Progenitor cell of endocrine pancreas (in vitro differentiated cells): ENCODE results near the gene HLCS. TPM values are rescaled to one million over a fixed set of nuclear protein-coding genes. Genes with fewer than 3 reads are reported as not detected.

ENCODE experiments used
- DNase-seq: peaks from one replicate; pipeline ENCODE4 v3.0.0; 2021; ENCODE audit warnings: low spot score; ENCODE audit not compliant: unreplicated experiment
- H3K27ac Mint-ChIP-seq: 2 replicates; pipeline ENCODE4 v1.8.0; 2021; ENCODE audit warnings: mild to moderate bottlenecking, moderate library complexity, mixed read lengths
- H3K27me3 Mint-ChIP-seq: 2 replicates; pipeline ENCODE4 v1.8.0; 2021; ENCODE audit warnings: mixed read lengths
- H3K36me3 Mint-ChIP-seq: 2 replicates; pipeline ENCODE4 v1.8.0; 2022; ENCODE audit warnings: mixed read lengths; ENCODE audit not compliant: insufficient read depth
- H3K4me1 Mint-ChIP-seq: 2 replicates; pipeline ENCODE4 v1.8.0; 2021; ENCODE audit warnings: low read depth, mixed read lengths
- H3K4me3 Mint-ChIP-seq: 2 replicates; pipeline ENCODE4 v1.8.0; 2021; ENCODE audit warnings: low read depth, mild to moderate bottlenecking, moderate library complexity, mixed read lengths
- H3K9me3 Mint-ChIP-seq: 2 replicates; pipeline ENCODE4 v1.8.0; 2021; ENCODE audit warnings: low read depth, mixed read lengths
- total RNA-seq: library from RNA; stranded (reverse); gene quantifications from 2 replicates; pipeline ENCODE4 v1.2.1, GENCODE V29; 2021
- TF ChIP-seq, protein P1 (sequence below): fragments of 200-600 bp; sonication (generic); IDR thresholded peaks from one replicate; pipeline ENCODE4 v1.5.0; 2021; ENCODE audit warnings: antibody characterized with exemption, mild to moderate bottlenecking; ENCODE audit not compliant: unreplicated experiment

HLCS gene
- total RNA-seq, 1 donor from 2014 or later = 34.3 TPM

- H3K4me3 Mint-ChIP-seq = no peak overlapping the region
- H3K27me3 Mint-ChIP-seq = no peaks in the 10 kb centered on the region
- no peak overlapping the region for H3K27ac Mint-ChIP-seq
- DNase-seq = no peak
- H3K36me3 Mint-ChIP-seq = peaks cover 3% of the 10 kb centered on the region
- TF ChIP-seq, protein P1, sequence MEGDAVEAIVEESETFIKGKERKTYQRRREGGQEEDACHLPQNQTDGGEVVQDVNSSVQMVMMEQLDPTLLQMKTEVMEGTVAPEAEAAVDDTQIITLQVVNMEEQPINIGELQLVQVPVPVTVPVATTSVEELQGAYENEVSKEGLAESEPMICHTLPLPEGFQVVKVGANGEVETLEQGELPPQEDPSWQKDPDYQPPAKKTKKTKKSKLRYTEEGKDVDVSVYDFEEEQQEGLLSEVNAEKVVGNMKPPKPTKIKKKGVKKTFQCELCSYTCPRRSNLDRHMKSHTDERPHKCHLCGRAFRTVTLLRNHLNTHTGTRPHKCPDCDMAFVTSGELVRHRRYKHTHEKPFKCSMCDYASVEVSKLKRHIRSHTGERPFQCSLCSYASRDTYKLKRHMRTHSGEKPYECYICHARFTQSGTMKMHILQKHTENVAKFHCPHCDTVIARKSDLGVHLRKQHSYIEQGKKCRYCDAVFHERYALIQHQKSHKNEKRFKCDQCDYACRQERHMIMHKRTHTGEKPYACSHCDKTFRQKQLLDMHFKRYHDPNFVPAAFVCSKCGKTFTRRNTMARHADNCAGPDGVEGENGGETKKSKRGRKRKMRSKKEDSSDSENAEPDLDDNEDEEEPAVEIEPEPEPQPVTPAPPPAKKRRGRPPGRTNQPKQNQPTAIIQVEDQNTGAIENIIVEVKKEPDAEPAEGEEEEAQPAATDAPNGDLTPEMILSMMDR = no peak
- peaks cover 8% of the 10 kb centered on the region for H3K4me1 Mint-ChIP-seq
- H3K9me3 Mint-ChIP-seq = no peaks in the 10 kb centered on the region
Observed at GRCh38 chr21:36845790-36846189, 120.7 kb downstream of the HLCS start.

- H3K27ac Mint-ChIP-seq = no peak overlapping the region
- TF ChIP-seq, protein P1 = no peak
- H3K4me3 Mint-ChIP-seq = no peak overlapping the region
- DNase-seq = no peak
- peaks cover 3% of the 10 kb centered on the region for H3K36me3 Mint-ChIP-seq
- no peaks in the 10 kb centered on the region for H3K27me3 Mint-ChIP-seq
- peaks cover 8% of the 10 kb centered on the region for H3K4me1 Mint-ChIP-seq
- no peaks in the 10 kb centered on the region for H3K9me3 Mint-ChIP-seq
Observed at GRCh38 chr21:36845070-36845469, 121.4 kb downstream of the HLCS start.

- DNase-seq = no peak
- H3K27me3 Mint-ChIP-seq = no peaks in the 10 kb centered on the region
- no peaks in the 10 kb centered on the region for H3K9me3 Mint-ChIP-seq
- H3K36me3 Mint-ChIP-seq = peaks cover 3% of the 10 kb centered on the region
- H3K27ac Mint-ChIP-seq = no peak overlapping the region
- H3K4me3 Mint-ChIP-seq = no peak overlapping the region
- peaks cover 8% of the 10 kb centered on the region for H3K4me1 Mint-ChIP-seq
- TF ChIP-seq, protein P1 = no peak
Observed at GRCh38 chr21:36841866-36842265, 124.6 kb downstream of the HLCS start.

- Mint-ChIP-seq H3K36me3 (peaks cover 4% of the 10 kb centered on the region), H3K9me3 (no peaks in the 10 kb centered on the region), H3K27me3 (no peaks in the 10 kb centered on the region), H3K27ac (no peak overlapping the region), H3K4me1 (peaks cover 5% of the 10 kb centered on the region), H3K4me3 (no peak overlapping the region)
- DNase-seq = no peak
- TF ChIP-seq, protein P1 = no peak
Observed at GRCh38 chr21:36839735-36840134, 126.7 kb downstream of the HLCS start.

- no peak for DNase-seq
- H3K27me3 Mint-ChIP-seq = no peaks in the 10 kb centered on the region
- no peak overlapping the region for H3K4me3 Mint-ChIP-seq
- peaks cover 5% of the 10 kb centered on the region for H3K4me1 Mint-ChIP-seq
- H3K27ac Mint-ChIP-seq = no peak overlapping the region
- TF ChIP-seq, protein P1 = no peak
- peaks cover 4% of the 10 kb centered on the region for H3K36me3 Mint-ChIP-seq
- H3K9me3 Mint-ChIP-seq = no peaks in the 10 kb centered on the region
Observed at GRCh38 chr21:36839123-36839522, 127.3 kb downstream of the HLCS start.
